GM19240 (cell line): ENCODE measurements around the gene WDPCP.
"Not testable (repeated sequence)": the region's sequence is repeated elsewhere in the genome, so short reads cannot be mapped to it uniquely, and the experiment has no call there.

Experiments
- DNase-seq: peaks from one replicate; pipeline ENCODE4 v3.0.0; 2011; ENCODE audit warnings: low spot score; ENCODE audit not compliant: insufficient read length

The WDPCP gene

GRCh38 chr2:63591566-63592175 is 3.4 kb upstream of the WDPCP start:
- no peak for DNase-seq

- no peak for DNase-seq
Measured at GRCh38 chr2:63590626-63591408, 2.5 kb upstream of the WDPCP start.

DNA sequence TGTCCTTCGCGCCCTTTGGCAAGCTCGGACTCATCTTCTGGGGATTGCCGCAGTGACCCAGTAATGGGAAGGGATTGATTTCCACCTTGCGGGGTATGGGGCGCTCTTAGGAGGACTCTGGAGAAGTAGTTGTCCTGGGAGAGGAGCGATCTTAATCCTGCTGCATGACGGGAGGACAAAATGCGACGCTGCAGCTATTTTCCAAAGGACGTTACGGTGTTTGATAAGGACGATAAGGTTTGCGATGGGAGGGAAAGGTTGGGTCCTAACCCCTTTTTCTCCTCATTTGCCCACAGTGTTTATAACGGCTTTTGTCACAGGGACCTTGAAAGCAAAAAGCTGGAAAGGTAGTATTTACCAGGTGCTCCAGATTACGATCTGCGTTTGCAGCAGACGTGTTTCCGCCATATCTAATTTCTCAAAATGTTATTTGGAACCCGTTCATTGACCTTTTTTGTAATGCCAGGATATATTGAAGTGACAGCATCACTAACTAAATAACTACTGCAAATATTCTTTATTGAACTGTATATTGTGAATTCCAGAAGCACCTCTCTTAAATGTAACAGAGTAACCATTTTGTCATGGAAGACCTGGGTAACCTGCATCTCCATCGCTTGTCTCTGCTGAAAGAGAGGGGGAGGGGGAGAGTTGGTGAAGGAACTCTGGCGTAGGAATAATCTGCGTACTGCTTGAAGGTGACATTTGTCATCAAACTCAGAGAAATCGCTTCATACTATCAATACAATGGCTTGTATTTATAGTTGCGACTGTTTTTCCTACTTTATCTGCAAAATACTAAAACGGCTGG is 1.1 kb upstream of the WDPCP start:
- DNase-seq = no peak

DNA sequence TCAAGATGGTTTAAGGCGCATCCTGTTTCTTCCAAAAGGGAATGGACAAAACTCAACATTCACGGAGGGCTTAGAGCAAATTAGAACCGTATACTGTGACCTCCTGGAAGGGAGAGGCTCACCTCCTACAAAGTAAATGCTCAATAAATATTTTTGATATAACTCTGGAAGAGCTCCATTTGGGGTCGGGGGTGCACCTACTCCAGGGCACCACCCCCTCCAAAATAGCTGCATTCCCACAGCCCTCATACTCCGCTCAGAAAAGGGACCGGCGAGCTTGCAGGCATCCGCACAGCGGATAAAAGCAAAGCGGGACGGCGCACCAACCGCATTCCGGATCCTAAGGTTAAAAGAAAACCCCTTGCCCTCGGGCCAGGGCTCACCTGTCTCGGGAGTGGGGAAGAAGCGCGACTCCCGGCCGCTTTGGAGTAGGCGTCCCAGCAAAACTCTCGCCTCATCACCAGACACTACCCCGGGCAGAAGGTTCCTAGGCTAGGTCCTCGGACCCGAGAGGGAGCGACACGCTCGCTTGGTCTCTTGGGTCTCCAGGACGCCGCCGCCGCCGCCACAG is 378 bp downstream of the WDPCP start:
- no peak for DNase-seq

GRCh38 chr2:63582873-63583272 is 5.4 kb downstream of the WDPCP start:
- no peak for DNase-seq

GRCh38 chr2:63581298-63581961 is 6.8 kb downstream of the WDPCP start:
- no peak for DNase-seq

DNA sequence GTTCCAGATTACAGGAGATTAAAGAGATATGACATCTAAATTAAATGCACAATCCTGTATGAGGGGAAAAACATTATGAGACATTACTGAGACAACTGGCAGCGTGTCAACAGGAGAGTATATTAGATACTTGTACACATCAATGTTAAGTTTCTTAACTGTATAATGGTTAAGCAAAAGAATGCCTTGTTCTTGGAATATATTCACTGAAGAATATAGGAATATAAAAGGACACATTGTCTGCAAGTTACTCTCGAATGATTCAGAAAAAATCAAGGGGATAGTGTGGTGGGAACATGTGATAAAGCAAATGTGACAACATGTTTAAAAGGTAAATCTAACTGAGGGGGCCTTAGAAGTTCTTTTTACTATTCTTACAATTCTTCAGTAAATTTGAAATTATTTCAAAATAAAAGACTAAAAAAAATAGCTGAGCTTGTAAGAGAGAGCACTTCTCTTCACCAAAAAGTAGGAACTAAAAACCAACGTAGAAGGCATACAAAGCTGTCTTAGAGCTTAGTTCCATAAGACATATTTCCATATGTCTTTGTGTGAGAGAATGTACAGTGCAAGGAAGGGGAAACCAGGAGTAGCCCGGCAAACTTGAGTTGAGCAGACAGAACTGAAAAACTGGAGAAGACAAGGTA is 7.5 kb downstream of the WDPCP start:
- DNase-seq = no peak

GRCh38 chr2:63578767-63579166 is 9.5 kb downstream of the WDPCP start:
- no peak for DNase-seq

DNA sequence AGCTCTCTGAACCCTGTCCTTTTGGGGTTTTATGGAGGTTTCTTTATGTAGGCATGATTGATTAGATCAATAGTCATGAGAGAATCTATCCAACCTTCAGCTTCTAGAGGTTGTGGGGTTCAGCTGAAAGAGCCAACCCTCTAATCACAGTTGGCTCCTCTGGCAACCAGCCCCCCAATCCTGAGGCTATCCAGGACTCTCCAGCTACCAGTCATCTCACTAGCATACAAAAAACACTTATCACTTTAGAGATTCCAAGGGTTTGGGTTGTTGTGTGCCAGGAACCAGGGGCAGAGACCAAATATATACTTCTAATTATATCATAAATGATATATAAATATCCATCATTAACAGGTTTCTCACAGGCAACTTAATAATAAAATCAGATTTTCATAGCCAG is 11.7 kb downstream of the WDPCP start:
- no peak for DNase-seq

DNA sequence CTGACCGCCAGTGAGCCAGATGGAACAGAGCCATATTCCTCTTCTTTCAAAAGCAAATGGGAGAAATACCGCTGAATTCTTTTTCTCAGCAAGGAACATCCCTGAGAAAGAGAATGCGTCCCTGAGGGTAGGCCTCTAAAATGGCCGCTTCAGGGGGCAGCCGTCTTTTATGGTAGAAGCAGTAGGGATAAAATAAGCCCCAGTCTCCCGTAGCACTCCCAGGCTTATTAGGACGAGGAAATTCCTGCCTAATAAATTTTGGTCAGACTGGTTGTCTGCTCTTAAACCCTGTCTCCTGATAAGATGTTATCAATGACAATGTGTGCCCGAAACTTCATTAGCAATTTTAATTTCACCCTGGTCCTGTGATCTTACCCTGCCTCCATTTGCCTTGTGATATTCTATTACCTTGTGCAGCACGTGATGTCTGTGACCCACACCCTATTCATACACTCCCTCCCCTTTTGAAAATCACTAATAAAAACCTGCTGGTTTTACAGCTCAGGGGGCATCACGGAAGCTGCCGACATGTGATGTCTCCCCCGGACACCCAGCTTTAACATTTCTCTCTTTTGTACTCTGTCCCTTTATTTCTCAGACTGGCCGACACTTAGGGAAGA is 14.4 kb downstream of the WDPCP start:
- not testable (repeated sequence) for DNase-seq

- not testable (repeated sequence) for DNase-seq
Measured at GRCh38 chr2:63573026-63573425, 15.3 kb downstream of the WDPCP start.

DNA sequence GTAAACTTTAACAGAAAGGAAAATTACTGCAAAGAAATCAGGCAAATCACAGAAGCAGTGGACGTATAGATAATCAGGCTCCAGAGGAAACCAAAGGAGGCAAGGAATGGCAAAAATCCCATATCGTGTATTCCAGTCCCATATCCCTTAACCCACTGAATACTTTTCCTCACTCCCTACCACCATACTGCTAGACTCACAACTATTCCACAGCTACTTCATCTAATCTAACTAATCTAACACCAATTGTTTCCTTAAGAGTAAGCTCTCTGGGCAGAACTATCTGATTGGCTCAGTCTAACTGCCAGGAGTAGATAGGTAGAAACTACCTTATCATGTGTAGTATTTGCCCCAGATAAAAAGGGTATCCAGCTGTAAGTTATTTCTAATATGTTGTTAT is 16.3 kb downstream of the WDPCP start:
- no peak for DNase-seq

- no peak for DNase-seq
Measured at GRCh38 chr2:63571291-63571690, 17.0 kb downstream of the WDPCP start.

GRCh38 chr2:63569740-63570139 is 18.5 kb downstream of the WDPCP start:
- no peak for DNase-seq

- no peak for DNase-seq
Measured at GRCh38 chr2:63562751-63563150, 25.5 kb downstream of the WDPCP start.

- DNase-seq = not testable (repeated sequence)
Measured at GRCh38 chr2:63558922-63559321, 29.4 kb downstream of the WDPCP start.

DNA sequence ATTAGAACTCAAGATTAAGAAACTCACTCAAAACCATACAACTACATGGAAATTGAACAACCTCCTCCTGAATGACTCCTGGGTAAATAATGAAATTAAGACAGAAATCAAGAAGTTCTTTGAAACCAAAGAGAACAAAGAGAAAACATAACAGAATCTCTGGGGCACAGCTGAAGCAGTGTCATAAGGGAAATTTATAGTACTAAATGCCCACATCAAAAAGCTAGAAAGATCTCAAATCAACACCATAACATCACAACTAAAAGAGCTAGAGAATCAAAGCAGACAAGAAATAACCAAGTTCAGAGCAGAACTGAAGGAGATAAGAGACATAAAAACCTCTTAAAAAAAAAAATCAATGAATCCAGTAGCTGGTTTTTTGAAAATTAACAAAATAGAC is 30.5 kb downstream of the WDPCP start:
- not testable (repeated sequence) for DNase-seq

GRCh38 chr2:63555931-63556330 is 32.3 kb downstream of the WDPCP start:
- no peak for DNase-seq

- no peak for DNase-seq
Measured at GRCh38 chr2:63555299-63555698, 33.0 kb downstream of the WDPCP start.

DNA sequence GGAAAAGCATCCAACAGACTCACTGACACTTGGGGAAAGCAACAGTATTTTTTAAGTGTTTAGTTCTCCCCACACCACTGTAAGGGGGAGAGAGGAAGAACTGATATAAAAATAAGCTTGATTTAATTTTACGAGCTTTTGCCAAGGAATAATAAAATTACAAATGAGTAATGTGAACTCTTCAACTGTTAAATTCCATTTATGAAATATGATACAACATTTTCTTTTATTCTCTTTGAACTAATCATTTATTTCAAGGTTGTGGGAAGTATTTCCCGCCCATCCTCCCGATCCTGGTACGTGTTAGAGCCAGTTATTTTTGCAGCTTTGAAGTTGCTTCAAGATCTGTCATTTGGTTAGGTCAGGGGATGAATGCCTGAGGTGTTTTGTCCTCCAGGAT is 35.2 kb downstream of the WDPCP start:
- no peak for DNase-seq
